ENCODE results near the gene KLHL6.

Gene KLHL6

DNA sequence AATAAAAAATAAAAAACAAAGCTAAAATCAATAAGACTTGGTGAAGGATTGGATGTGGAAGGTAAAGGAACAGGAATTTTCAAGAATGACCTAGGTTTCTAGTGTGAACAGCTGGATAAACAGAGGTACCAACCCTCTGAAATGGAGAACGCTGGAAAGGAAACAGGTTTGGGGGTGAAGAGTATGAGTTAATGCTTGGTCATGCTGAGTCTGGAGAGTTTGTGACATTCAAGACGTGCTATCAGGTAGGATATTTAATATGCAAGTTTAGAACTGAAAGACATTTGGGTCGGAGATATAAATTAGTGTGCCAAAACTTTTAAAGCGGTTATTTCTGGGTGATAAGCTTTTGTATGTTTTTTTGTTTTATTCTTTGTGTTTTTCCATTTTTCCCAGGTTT lies 11.4 kb upstream of the KLHL6 start:
- no peak for DNase-seq (ENCODE audit: low spot score)

DNA sequence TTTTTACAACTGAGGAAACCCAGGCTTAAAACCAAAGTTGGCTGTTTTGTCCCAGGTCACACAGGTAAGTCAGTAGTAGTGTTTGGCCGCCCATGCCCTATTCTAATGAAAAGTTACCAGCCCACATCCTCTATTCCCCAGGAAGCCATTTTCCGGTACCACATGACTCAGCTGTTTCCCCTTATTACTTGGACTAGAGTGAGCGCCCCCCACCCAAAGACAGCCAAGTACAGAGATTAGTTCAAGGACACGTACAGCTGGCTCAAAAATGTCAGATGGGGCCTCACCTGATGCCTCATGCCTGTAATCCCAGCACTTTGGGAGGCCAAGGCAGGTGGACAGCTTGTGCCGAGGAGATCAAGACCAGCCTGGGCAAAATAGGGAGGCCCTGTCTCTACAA lies 8.5 kb upstream of the KLHL6 start:
- peak; percentile 60 for DNase-seq (ENCODE audit: low spot score)

DNA sequence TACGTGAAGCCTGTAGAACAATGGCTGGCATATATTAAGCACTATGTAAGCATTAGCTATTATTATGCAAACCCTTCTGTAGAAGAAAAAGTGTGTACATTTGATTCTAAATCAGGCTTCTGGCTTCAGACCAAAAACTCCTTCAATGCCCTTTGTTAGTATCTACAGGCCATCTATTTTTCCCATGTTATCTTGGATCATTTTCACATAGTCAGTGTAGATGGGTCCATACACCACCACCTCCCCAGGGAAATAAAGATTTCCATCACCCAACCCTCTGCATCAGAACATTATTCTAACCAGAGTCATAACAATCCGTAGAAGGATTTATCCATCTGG lies 8.0 kb upstream of the KLHL6 start:
- no peak for DNase-seq (ENCODE audit: low spot score)

DNA sequence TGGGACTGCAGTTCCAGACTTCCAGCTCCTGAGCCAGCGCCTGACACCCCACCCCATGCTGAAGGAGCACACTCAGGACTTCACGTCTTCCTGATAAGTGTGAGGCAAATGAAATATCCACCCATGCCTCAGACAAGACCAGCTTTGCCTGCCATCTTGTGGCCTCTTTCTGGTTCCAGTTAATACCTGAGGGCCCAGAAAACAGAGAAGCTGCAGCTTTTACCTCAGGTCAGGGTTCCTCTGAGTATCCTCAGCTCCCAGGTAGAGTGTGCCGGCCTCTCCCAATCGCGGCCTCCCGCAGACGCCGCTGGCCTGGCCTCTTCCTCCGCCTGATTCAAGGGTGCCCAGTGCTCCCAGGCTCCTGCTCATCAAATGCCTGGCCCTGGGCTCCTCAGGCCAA lies 5.1 kb upstream of the KLHL6 start:
- DNase-seq (ENCODE audit: low spot score), result no peak

DNA sequence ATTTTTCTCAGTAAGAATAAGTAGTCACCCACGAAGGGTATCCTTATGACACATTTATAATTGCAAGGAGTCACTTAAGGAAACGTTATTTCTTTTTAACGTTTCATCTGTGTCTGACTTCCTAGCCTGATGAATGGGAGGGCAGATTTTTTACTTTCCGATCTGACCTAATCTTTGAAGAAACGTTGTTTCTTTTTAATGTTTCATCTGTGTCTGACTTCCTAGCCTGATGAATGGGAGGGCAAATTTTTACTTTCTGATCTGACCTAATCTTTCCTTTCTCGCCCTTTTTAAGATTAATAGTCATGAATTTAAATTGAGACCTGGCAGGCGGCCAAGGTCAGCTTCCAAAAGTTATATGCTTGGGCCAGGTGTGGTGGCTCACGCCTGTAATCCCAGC lies 3.0 kb upstream of the KLHL6 start:
- DNase-seq (ENCODE audit: low spot score), result no peak

DNA sequence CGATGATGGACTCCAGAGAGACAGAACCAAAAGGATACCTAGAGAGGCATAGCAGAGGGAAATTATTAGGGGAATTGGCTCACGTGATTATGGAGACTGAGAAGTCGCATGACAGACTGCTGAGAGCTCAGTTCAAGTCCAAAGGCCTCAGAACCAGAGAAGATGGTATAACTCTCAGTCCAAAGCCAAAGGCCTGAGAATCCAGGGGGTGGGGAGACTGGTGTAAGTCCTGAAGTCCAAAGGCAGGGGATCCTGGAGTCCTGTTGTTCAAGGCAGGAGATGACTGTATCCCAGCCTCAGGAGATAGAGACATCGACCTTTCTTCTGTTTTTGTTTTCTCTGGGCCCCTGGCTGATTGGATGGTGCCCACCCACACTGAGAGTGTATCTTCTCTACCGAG lies 1.2 kb upstream of the KLHL6 start:
- DNase-seq (ENCODE audit: low spot score), result no peak

DNA sequence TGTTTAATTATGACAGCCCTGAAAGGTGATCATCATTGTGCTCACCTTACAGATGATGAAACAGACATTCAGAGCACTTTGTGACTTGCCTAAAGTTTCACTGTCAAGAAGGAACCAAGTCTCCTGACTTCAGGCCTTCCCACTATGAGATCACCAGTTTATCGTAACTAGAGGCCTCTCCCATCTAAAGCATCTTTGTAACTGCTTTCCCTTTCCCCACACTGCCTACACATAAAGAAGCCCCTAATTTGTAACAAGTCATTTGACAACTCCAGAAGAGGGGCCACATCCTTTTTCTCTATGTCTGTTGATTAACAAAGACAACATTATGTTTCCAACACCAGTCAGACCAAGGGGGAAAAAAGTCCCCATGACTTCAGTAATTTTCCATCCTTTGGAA lies 1.1 kb downstream of the KLHL6 start:
- DNase-seq (ENCODE audit: low spot score), result peak; percentile 76

DNA sequence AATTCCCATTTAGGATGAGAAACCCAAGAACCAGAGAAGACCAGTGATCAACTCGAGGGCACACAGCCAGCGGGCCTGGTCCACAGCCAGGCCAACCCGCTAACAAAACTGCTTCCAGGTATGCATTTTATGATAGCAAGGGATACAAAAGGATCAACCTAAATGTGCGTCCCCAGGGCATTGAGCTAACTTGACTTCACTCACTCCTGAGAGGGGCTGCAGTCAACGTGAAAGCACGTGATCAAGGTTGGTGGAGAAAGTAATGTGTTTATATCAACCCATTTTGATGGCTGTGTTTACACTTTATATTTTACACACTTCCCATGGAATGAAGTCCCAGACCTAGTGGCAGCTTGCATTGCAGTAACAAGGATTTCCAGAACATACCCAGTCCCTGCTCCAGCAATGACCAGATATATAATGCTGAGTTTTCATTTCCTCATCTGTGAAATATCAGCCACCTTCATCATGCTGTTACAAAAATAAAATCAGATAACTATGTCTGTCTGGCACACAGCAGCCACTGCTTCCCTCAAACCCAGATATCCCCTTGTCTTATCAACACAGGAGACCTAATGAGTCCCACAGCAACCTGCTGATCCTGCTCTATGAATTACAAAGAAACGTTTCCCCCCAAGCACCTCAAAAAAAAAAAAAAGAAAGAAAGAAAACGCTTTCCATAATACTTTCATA lies 2.0 kb downstream of the KLHL6 start:
- no peak for DNase-seq (ENCODE audit: low spot score)

DNA sequence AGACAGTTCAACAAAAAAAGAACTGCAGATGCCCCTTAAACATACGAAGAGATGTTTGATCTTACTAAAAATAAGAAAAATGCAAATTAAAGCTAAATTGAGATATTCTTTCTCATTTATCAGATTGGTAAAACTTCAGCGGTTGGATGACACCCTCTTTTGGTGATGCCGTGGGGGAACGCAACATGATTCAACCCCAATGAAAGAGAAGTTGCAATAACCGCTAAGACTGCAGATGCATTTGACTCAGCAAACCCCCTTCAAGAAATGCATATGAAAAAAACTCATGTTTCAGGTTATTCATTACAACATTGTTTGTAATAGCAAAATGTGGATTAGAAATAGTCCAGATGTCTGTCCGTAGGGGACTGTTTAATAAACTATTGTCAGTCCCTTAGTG lies 3.6 kb downstream of the KLHL6 start:
- peak; percentile 75 for DNase-seq (ENCODE audit: low spot score)

DNA sequence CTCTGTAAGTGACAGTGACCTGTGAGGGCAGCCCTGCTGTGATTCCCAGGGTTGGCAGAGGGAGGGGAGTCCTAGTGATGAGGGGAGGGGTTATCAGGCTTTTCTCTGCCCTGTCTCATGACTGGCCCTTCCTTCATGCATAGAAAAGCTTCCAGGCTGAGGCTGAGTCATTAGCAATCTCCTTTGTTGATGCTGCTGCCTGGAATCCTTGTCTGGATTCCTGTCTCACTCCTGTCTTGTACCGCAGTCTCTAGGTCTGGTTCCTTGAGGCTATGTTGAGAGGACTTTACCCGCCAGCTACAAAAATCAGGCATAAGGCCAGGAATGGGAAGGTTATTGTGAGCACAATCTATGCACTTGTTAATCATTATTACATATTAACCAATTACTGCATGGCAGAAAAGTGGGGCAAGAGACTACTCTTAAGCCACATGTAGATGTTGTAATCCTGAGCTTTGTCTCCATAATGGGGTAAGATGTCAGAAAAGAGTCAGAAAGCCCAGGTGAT lies 7.2 kb downstream of the KLHL6 start:
- DNase-seq (ENCODE audit: low spot score), result no peak

DNA sequence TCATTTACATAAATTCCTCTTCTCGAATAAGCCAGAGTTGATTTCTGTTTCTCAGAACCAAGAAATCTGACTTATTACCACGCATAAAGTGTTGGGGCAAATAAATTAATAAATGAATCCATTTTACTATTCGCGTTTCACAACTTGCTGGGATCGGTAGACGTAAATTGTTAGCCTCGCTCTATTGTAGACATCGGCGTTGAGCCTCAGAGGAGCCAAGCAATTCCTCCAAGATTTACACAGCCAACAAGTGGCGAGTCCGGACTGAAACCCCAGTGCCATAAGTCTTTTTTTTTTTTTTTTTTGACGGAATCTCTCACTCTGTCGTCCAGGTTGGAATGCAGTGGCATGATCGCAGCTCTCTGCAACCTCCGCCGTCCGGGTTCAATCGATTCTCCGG lies 8.9 kb downstream of the KLHL6 start:
- no peak for DNase-seq (ENCODE audit: low spot score)

DNA sequence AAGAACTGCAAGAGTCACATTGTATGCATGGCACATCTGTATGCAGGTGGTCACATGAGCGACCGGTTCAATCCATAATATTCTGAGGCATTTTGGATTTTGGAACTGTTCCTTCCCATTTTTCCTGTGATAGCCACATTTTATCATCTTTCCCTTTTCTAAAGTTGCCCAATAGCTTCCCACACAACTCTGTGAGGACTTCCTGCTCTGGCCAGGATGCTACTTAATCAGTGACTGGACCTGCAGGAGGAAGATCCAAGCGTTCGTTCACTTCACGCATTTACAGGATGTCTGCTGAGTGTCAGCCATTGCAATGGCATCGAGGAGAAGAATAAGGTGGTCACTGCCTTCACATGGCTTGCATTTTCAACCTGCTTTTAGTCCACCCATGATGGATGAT lies 9.8 kb downstream of the KLHL6 start:
- DNase-seq (ENCODE audit: low spot score), result no peak

DNA sequence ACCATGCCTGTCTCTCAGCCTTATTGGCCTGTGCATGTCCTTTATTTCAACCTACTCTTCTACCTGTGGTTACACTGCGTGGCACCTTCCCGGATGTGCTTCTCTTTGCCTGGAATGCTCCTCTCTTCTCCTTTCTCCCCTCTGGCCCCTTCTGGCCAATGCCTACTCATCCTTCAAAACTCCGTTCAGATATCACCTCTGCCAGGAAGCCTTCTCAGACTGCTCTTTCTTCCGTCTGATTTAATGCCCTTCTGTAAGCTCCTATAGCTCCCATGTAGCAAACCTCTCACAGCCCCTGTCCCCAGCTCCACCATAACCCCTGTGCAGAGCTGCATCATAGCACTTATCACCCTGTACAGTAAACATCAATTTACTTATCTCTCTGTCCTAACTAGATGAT lies 13.2 kb downstream of the KLHL6 start:
- DNase-seq (ENCODE audit: low spot score), result no peak

DNA sequence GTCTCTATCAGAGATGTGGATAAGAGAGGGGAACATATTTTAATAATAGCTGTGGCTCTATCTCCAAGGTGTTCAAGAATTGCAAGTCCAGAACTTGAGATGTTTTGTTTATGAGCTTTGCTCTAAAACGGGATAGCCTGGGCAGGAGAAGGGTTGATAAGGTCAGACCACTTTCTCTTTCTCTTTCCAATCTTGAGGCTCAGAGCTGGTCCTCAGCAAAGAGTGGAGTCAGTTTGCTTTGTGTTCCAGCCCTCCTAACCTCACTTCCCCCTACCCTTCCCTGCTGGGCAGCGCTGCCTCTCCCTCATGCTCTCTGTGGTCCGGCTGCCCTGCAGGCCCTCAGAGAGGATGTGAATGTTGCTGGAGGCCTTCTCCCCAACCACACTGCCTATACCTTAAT lies 13.8 kb downstream of the KLHL6 start:
- DNase-seq (ENCODE audit: low spot score), result no peak

DNA sequence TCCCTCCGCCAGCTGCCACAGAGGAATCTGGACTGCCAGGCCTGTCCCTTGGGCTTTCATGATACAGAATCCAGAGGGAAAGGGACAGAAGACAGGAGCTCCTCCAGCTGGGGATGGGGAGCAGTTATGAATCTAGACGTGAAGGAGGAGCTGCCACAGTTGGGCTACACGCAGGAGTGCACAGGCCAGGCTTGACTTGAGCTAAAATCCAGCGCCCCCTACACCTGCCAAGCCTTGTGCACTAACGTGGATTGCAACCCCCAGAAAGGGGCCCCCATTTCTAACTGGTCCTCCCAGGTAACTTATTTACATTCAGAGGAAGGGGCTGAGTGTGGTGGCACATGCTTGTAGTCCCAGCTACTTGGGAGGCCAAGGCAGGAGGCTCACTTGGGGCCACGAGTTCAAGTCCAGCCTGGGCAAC lies 14.3 kb downstream of the KLHL6 start:
- DNase-seq (ENCODE audit: low spot score), result no peak

DNA sequence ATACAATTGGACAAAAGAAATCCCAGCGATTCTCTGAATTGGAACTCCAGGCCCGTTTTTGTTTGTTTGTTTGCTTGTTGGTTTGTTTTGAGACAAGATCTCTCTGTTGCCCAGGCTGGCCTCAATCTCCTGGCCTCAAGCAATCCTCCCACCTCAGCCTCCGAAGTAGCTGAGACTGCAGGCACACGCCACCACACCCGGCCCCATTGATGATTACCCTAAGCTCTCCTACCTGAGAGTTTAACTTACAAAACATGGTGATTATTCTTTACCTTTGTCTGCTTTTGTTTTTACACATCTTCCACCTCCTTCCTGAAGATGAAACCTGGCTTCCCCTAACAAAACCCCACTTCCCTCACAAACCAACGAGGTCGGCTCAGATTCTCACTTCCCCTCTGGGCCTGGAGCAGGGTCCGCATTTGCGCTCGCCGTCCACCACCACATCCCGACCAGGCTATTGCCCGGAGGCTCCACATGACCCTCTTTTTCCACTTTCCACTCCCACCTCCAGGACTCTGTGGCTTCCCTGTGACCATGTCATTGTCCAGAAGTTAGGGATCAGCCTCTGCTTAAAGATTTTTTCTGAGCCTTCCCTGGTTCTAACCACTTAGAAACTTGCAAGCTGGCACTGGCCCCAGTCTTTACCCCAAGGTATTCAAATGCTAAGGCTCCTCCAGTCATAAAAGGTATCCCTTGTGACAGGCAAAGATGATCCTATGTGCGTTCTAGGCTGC lies 14.8 kb downstream of the KLHL6 start:
- DNase-seq (ENCODE audit: low spot score), result no peak

DNA sequence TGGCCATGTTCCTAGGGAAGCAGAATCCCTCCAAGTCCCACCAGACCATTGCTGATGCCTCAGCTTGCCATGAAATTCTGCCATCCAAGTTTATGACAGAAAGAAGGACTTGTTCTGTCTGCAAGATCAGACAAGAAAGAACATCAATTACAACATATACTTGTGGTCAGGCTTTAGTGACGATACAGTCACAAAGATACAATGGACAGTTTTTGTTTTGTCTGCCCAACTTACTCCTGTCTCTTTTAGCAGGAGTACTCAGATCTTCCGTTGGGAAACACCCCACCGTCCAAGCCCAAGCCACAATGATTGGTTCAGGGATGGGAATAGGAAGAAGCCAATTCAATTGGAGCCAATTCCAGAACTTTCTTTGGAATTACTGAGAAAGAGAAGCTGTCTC lies 15.7 kb downstream of the KLHL6 start:
- no peak for DNase-seq (ENCODE audit: low spot score)

DNA sequence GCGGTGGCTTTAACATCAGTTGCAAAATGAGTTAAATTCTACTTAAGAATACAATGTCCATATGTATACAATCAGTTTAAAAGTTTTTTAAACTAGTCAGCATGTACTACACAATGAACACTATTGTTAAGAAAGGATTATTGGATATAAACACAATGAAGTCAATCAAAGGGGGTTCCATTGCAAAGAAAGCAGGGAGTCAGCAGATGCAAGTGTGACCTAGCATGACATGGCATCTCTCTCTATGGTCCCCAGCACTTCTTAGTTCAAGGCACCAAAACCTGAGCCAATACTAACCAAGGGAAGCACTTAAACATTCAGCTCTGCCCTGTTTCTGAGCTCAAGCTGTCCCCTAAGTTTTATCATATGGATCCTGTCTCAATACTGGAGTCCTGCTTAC lies 17.0 kb downstream of the KLHL6 start:
- no peak for DNase-seq (ENCODE audit: low spot score)

DNA sequence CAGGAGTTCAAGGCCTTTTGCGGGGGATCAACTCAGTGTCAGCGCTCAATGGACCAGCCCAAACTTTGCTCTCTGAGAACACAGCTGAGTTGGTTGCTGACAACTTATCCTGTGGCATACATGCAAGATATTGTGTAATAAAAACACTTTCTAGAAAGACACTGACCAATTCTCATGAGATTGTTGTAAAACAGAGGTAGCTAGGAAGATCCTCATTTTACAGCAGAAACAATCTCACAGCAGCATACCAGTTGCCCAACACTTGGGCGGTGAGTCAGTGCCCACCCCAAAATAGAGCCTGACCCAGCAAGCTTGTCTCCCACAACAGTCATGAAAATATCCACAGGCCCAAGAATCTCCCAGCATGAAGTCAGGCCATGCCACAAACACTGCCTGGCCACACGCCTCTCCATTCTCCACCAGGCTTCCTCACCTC lies 18.2 kb downstream of the KLHL6 start:
- DNase-seq (ENCODE audit: low spot score), result no peak

DNA sequence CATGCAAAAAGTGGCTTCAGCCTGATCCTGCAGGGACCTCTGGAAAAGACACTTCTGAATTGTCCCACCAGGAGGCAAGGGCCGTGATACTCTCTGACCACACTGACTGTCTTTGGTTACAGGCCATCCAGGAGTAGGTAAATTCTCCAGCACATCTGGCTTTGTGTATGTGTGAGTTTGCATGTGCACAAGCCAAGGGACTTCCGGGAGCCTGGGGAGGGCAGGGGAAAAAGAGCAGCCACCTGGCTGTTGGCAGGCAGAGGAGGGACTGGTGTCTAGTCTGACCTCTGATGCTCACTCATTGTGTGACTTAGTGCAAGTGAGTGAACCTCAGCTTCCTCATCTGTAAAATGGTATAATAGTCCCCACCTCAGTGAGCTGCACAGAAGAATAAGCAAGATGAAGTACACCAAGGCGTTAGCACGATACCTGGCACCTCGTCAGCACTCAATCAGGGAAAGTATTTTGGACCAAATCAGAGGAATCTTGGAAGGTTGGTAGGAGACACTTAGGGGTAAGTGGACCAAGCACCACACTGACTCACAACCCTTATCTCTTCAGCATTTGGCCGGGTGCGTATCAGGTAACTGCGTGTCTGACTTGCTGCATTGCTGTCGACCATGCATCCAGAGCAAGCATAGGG lies 19.1 kb downstream of the KLHL6 start:
- DNase-seq (ENCODE audit: low spot score), result no peak

DNA sequence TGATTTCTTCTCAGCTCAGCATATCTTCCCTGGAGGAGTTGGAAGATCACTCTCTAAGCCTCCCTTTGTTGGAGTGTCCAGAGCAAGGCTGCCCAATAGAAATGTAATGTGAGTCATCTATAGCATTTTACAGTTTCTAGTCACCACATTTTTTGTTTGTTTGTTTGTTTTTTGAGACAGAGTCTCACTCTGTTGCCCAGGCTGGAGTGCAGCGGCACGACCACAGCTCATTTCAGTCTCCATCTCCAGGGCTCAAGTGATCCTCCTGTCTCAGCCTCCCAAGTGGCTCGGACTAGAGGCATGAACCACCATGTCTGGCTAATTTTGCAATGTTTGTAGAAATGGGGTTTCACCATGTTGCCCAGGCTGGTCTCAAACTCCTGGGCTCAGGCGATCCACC lies 21.3 kb downstream of the KLHL6 start:
- DNase-seq (ENCODE audit: low spot score), result no peak

DNA sequence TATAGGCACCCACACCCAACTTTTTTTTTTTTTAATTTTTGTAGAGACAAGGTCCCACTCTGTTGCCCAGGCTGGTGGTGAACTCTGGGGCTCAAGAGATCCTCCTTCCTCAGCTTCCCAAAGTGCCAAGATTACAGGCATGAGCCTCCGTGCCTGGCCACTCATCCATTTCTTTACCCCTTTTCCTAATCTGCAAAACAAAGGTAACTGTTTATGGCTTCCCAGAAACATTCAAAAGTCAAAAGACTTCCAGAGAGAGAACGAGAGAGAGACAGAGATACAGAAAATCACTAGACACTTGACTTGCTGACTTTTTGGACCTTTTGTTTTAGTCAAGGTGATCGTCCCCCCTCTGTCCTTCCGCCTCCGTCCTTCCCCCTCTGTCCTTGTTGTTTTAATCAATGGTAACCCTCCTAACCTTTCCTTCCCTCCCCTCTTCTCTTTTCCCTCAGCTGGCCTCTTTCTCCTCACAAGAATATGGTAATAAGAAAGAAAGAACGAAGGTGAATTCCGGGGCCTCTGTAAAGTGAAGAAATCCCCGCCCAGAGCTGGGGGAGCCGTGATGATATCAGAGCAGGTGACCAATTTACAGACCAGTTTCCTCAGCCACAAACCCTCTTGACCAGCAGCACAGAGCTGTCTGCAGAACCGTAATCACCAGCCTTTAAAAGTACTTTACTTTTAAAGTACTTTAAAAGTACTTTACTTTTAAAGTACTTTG lies 21.9 kb downstream of the KLHL6 start:
- no peak for DNase-seq (ENCODE audit: low spot score)

Data from activated CD4-positive, alpha-beta T cell treated with anti-CD3 and anti-CD28 coated beads, Interleukin-2, Interleukin-4, amounts not matched to agents 100 ng/mL and 50 ng/mL, durations not matched to agents 16 hours and 8 hours (primary cell).